Measurements from ENCODE around the gene AP4S1.

GRCh38 chr14:31024010-31024480 lies 1.4 kb upstream of the AP4S1 start:
- TF ChIP-seq CTCF (IDR thresholded peaks at IDR 0.05) (no peak), POLR2A (IDR thresholded peaks at IDR 0.05) (no peak), EP300 (IDR thresholded peaks at IDR 0.05) (no peak)
